B cell (primary cell): Measurements from ENCODE around the gene TRNT1. TPM values are rescaled to one million over a fixed set of nuclear protein-coding genes. Genes with fewer than 3 reads are reported as not detected.
A peak's percentile ranks its signal among the peaks of the same experiment; 100 is the strongest.

Experiments
- ATAC-seq: fragments of 200-7000 bp; cut with Tn5 transposase; one replicate; pipeline ENCODE4 v1.10.0; 2021; ENCODE audit warnings: low read depth, mild to moderate bottlenecking, moderate number of reproducible peaks, moderate library complexity
- CTCF ChIA-PET: fragments of 350-600 bp; sonication (Branson Sonifier 250); formaldehyde crosslinking; loops from one replicate; lab custom pipeline; 2021; ENCODE audit warnings: antibody characterized with exemption, inconsistent platforms; lab: Charles Lee
- POLR2A ChIA-PET: fragments of 350-600 bp; sonication (Branson Sonifier 250); formaldehyde crosslinking; loops from one replicate; lab custom pipeline; 2021; ENCODE audit warnings: antibody characterized with exemption; lab: Charles Lee
- DNase-seq: peaks from one replicate; pipeline ENCODE4 v3.0.0; 2013
- H2AFZ ChIP-seq: 2 replicates; pipeline ENCODE4 v1.6.1; 2012; ENCODE audit warnings: mild to moderate bottlenecking, low read depth, low read length; ENCODE audit not compliant: insufficient read depth, poor library complexity, severe bottlenecking
- H3K27ac ChIP-seq, 2 donors: 1 replicate in 1 of 2; 2 replicates in 1 of 2; pipeline ENCODE4 v1.5.1; 2012 to 2013; ENCODE audit warnings: low read length in 2 of 2, mild to moderate bottlenecking in 2 of 2, moderate library complexity in 1 of 2
- H3K27me3 ChIP-seq, 4 experiments: fragments of 200-600 bp in 1 of 4; sonication (generic) in 1 of 4; replicated peaks in 1 of 4; 1 replicate in 2 of 4; 2 replicates in 2 of 4; pipeline versions ENCODE4 v1.6.1 to v1.7.0; 2013 to 2016; ENCODE audit warnings: low read length in 3 of 4, mild to moderate bottlenecking in 2 of 4, mixed read lengths in 1 of 4, moderate library complexity in 1 of 4; ENCODE audit not compliant: insufficient read depth in 4 of 4, control insufficient read depth in 3 of 4; ENCODE audit errors: control extremely low read depth in 1 of 4
- H3K36me3 ChIP-seq, 2 experiments: replicated peaks in 1 of 2; 1 replicate in 1 of 2; 2 replicates in 1 of 2; pipeline versions ENCODE4 v1.6.1 to v1.7.1; 2013; ENCODE audit warnings: low read length in 1 of 2; ENCODE audit not compliant: insufficient read depth in 2 of 2, control insufficient read depth in 1 of 2; ENCODE audit errors: control extremely low read depth in 1 of 2, extremely low read depth in 1 of 2
- H3K4me1 ChIP-seq, 2 donors: fragments of 200-600 bp in 1 of 2; sonication (generic) in 1 of 2; 1 replicate in 1 of 2; 2 replicates in 1 of 2; pipeline versions ENCODE4 v1.5.1 to v1.6.1; 2013 to 2017; ENCODE audit warnings: low read length in 2 of 2; ENCODE audit not compliant: control insufficient read depth in 2 of 2, insufficient read depth in 2 of 2
- H3K4me2 ChIP-seq: replicated peaks from 2 replicates; pipeline ENCODE3; 2012; ENCODE audit warnings: mild to moderate bottlenecking, low read depth, low read length; ENCODE audit not compliant: poor library complexity, severe bottlenecking
- H3K4me3 ChIP-seq, 5 experiments: fragments of 200-600 bp in 1 of 5; sonication (generic) in 1 of 5; 1 replicate in 3 of 5; 2 replicates in 2 of 5; pipeline versions ENCODE4 v1.5.1 to v1.7.0; 2011 to 2016; ENCODE audit warnings: low read length in 4 of 5, mild to moderate bottlenecking in 4 of 5, low read depth in 2 of 5, control low read depth in 1 of 5, moderate library complexity in 1 of 5; ENCODE audit not compliant: insufficient read depth in 1 of 5; ENCODE audit errors: control extremely low read depth in 1 of 5, extremely low read depth in 1 of 5
- H3K79me2 ChIP-seq: fragments of 200-600 bp; sonication (generic); one replicate; pipeline ENCODE4 v1.6.0; 2016; ENCODE audit warnings: low read length; ENCODE audit not compliant: control insufficient read depth, insufficient read depth
- H3K9ac ChIP-seq: fragments of 200-600 bp; sonication (generic); 2 replicates; pipeline ENCODE4 v1.6.1; 2017; ENCODE audit warnings: mild to moderate bottlenecking, low read length, moderate library complexity
- H3K9me3 ChIP-seq, 3 donors: one replicate each; pipeline versions ENCODE4 v1.6.1 to v1.7.1; 2013; ENCODE audit warnings: low read length in 2 of 3; ENCODE audit not compliant: control insufficient read depth in 2 of 3, insufficient read depth in 1 of 3; ENCODE audit errors: control extremely low read depth in 1 of 3
- H4K20me1 ChIP-seq: 2 replicates; pipeline ENCODE4 v1.6.0; 2012; ENCODE audit warnings: mild to moderate bottlenecking, low read length; ENCODE audit not compliant: insufficient read depth, control insufficient read depth, poor library complexity, severe bottlenecking
- H3K27ac Mint-ChIP-seq: one replicate; pipeline ENCODE4 v1.8.0; 2021; ENCODE audit warnings: mixed read lengths
- H3K27me3 Mint-ChIP-seq: one replicate; pipeline ENCODE4 v1.8.0; 2021; ENCODE audit warnings: mixed read lengths
- H3K4me1 Mint-ChIP-seq: one replicate; pipeline ENCODE4 v1.8.0; 2021; ENCODE audit warnings: mixed read lengths
- H3K4me3 Mint-ChIP-seq: one replicate; pipeline ENCODE4 v1.8.0; 2021; ENCODE audit warnings: mixed read lengths
- H3K9me3 Mint-ChIP-seq: one replicate; pipeline ENCODE4 v1.8.0; 2022; ENCODE audit warnings: mixed read lengths; ENCODE audit not compliant: insufficient read depth
- CTCF ChIP-seq: fragments of 200-600 bp; IDR thresholded peaks from one replicate; pipeline ENCODE4 v1.8.0; 2022; ENCODE audit warnings: antibody characterized with exemption, mild to moderate bottlenecking
- EZH2 ChIP-seq: IDR thresholded peaks from 2 replicates; pipeline ENCODE4 v1.6.1; 2012; ENCODE audit warnings: borderline replicate concordance, low read depth, mild to moderate bottlenecking, moderate library complexity, low read length; ENCODE audit not compliant: insufficient read depth, poor library complexity, severe bottlenecking
- WGBS: methylation state at CpG from one replicate; pipeline ENCODE4 v1.1.5; 2013; ENCODE audit warnings: missing lambda C conversion rate; ENCODE audit not compliant: insufficient coverage; 5-methylcytosine and 5-hydroxymethylcytosine counted together
- intact Hi-C: fragments of 100-400 bp; cut with micrococcal nuclease; formaldehyde crosslinking; loops from one replicate; pipeline ENCODE4 v1.10.0; 2022
- polyA plus RNA-seq: library from polyadenylated mRNA; depleted of rRNA; stranded (reverse); fragments of >200 nt; gene quantifications from 2 replicates; pipeline ENCODE4 v1.2.3, GENCODE V29; 2012
- total RNA-seq, 2 donors: library from RNA; stranded (reverse); fragments of 120-200 nt in 1 of 2; gene quantifications; 1 replicate in 1 of 2; 2 replicates in 1 of 2; pipeline versions ENCODE4 v1.2.3 to v1.2.4, GENCODE V29; 2013 to 2022

The TRNT1 gene
- total and polyA plus RNA-seq, 2 donors (not counting 1 experiment from before 2014, with no cell fraction given): 4.5 to 40.6 TPM

GRCh38 chr3:3110749-3111361, 15.9 kb upstream of the TRNT1 start:
- H3K27ac ChIP-seq: peak overlapping the region; percentile 53 to 71
- H3K4me3 ChIP-seq: peak overlapping the region in 2 of 5 experiments; percentile 14 to 15
- intact Hi-C loops: loop anchor here (2.0 kb wide), 1 partner anchor 16 kb away; the partner anchor contains the start of gene TRNT1
- H3K36me3 ChIP-seq: no peaks in the 10 kb centered on the region
- no peaks in the 10 kb centered on the region for H3K27me3 ChIP-seq
- Mint-ChIP-seq H3K9me3 (peaks cover 2% of the 10 kb centered on the region), H3K4me3 (peak overlapping the region; percentile 66), H3K4me1 (peaks cover 40% of the 10 kb centered on the region), H3K27me3 (peaks cover 2% of the 10 kb centered on the region), H3K27ac (peak overlapping the region; percentile 90)
- no peaks in the 10 kb centered on the region for H3K79me2 ChIP-seq
- peak; percentile 32 for DNase-seq
- peak overlapping the region; percentile 5 for H3K9ac ChIP-seq
- ATAC-seq: no peak
- no peak overlapping the region for H2AFZ ChIP-seq
- ChIA-PET CTCF (no interaction called here), POLR2A (no interaction called here)
- TF ChIP-seq CTCF (no peak), EZH2 (no peak)
- peaks cover 11 to 19% of the 10 kb centered on the region in 2 donors for H3K4me1 ChIP-seq
- no peaks in the 10 kb centered on the region for H4K20me1 ChIP-seq
- no peaks in the 10 kb centered on the region for H3K9me3 ChIP-seq
- peak overlapping the region; percentile 35 for H3K4me2 ChIP-seq
- 84% methylated on average over 5 of the region's 7 CpGs for WGBS

GRCh38 chr3:3113042-3113709, 13.6 kb upstream of the TRNT1 start:
- H3K4me3 ChIP-seq: no peak overlapping the region
- no peaks in the 10 kb centered on the region for H3K9me3 ChIP-seq
- Mint-ChIP-seq H3K27me3 (peaks cover 2% of the 10 kb centered on the region), H3K4me3 (no peak overlapping the region), H3K27ac (no peak overlapping the region), H3K9me3 (peaks cover 2% of the 10 kb centered on the region), H3K4me1 (peaks cover 31% of the 10 kb centered on the region)
- no peak for TF ChIP-seq CTCF
- ChIA-PET CTCF (no interaction called here), POLR2A (interaction anchor here (0.7 kb wide), 1 partner anchor 26 kb away, joined by 3 read pairs; no protein-coding TSS in a partner anchor)
- H3K27me3 ChIP-seq: no peaks in the 10 kb centered on the region
- intact Hi-C loops: no loop called here
- H4K20me1 ChIP-seq: no peaks in the 10 kb centered on the region
- DNase-seq (no peak), ATAC-seq (no peak)
- H3K4me1 ChIP-seq: peaks cover 3 to 12% of the 10 kb centered on the region in 2 donors
- H3K79me2 ChIP-seq: no peaks in the 10 kb centered on the region
- H3K36me3 ChIP-seq: no peaks in the 10 kb centered on the region
- no peak overlapping the region for H2AFZ ChIP-seq
- H3K27ac ChIP-seq: no peak overlapping the region
- no peak overlapping the region for H3K4me2 ChIP-seq
- 86% methylated on average over 2 of the region's 4 CpGs for WGBS
- H3K9ac ChIP-seq: no peak overlapping the region
